IMR-90 (cell line): Measurements from ENCODE around the gene IGFBP7. TPM values are rescaled to one million over a fixed set of nuclear protein-coding genes. Genes with fewer than 3 reads are reported as not detected.

Experiments used
- ATAC-seq: fragments of 200-7000 bp; cut with Tn5 transposase; 2 replicates; pipeline ENCODE4 v1.9.1; 2020; ENCODE audit warnings: low read depth, mild to moderate bottlenecking, moderate library complexity
- BruUV-seq: library from RNA; stranded (reverse); fragments of 400-500 nt; replicated peaks from 2 replicates; lab custom pipeline; 2021; lab: Mats Ljungman, UMichigan
- CTCF ChIA-PET: fragments of 300-600 bp; formaldehyde crosslinking; extraction: SDS; loops from one replicate; lab custom pipeline; 2021; ENCODE audit warnings: antibody characterized with exemption; lab: Yijun Ruan, JAX
- POLR2A ChIA-PET: fragments of 300-600 bp; sonication (Branson Sonifier 250); formaldehyde crosslinking; loops from one replicate; lab custom pipeline; 2022; ENCODE audit warnings: antibody characterized with exemption; ENCODE audit not compliant: unreplicated experiment; lab: Charles Lee
- DNase-seq: peaks from one replicate; pipeline ENCODE4 v3.0.0; 2013
- H2AFZ ChIP-seq: replicated peaks from 2 replicates; pipeline ENCODE3; 2013; ENCODE audit warnings: low read length, mild to moderate bottlenecking; ENCODE audit not compliant: poor library complexity
- H2AK5ac ChIP-seq: 2 replicates; pipeline ENCODE4 v1.6.1; 2013; ENCODE audit warnings: low read depth, low read length, inconsistent platforms
- H2AK9ac ChIP-seq: replicated peaks from 2 replicates; pipeline ENCODE3; 2013; ENCODE audit warnings: mild to moderate bottlenecking, low read depth, low read length, moderate library complexity; ENCODE audit not compliant: poor library complexity
- H2BK120ac ChIP-seq: 2 replicates; pipeline ENCODE4 v1.6.1; 2013; ENCODE audit warnings: low read depth, low read length, inconsistent platforms
- H2BK15ac ChIP-seq: 3 replicates; pipeline ENCODE4 v1.6.1; 2013; ENCODE audit warnings: low read depth, low read length, inconsistent platforms
- H2BK20ac ChIP-seq: 2 replicates; pipeline ENCODE4 v1.6.1; 2013; ENCODE audit warnings: low read depth, mild to moderate bottlenecking, inconsistent platforms, low read length, moderate library complexity
- H2BK5ac ChIP-seq: 2 replicates; pipeline ENCODE4 v1.6.1; 2013; ENCODE audit warnings: mild to moderate bottlenecking, low read depth, low read length, inconsistent platforms; ENCODE audit not compliant: poor library complexity, severe bottlenecking
- H3K14ac ChIP-seq: replicated peaks from 2 replicates; pipeline ENCODE4 v1.6.1; 2013; ENCODE audit warnings: low read depth, low read length, inconsistent platforms
- H3K18ac ChIP-seq: 2 replicates; pipeline ENCODE4 v1.6.1; 2013; ENCODE audit warnings: low read depth, low read length, control low read depth
- H3K23ac ChIP-seq: 2 replicates; pipeline ENCODE4 v1.6.1; 2013; ENCODE audit warnings: low read depth, low read length, inconsistent platforms
- H3K27ac ChIP-seq: 2 replicates; pipeline ENCODE4 v1.5.1; 2013; ENCODE audit warnings: mild to moderate bottlenecking, control low read depth, low read length; ENCODE audit not compliant: insufficient read depth
- H3K27me3 ChIP-seq: 2 replicates; pipeline ENCODE4 v1.6.1; 2013; ENCODE audit warnings: low read length; ENCODE audit not compliant: control insufficient read depth, insufficient read depth
- H3K36me3 ChIP-seq: 2 replicates; pipeline ENCODE4 v1.6.1; 2013; ENCODE audit warnings: low read length, mixed read lengths; ENCODE audit not compliant: control insufficient read depth, insufficient read depth
- H3K4ac ChIP-seq: 2 replicates; pipeline ENCODE4 v1.6.1; 2013; ENCODE audit warnings: low read depth, low read length, inconsistent platforms
- H3K4me1 ChIP-seq: 2 replicates; pipeline ENCODE4 v1.6.1; 2013; ENCODE audit warnings: low read length, mixed read lengths; ENCODE audit not compliant: control insufficient read depth, insufficient read depth
- H3K4me2 ChIP-seq: 2 replicates; pipeline ENCODE4 v1.6.1; 2013; ENCODE audit warnings: low read depth, mild to moderate bottlenecking, control low read depth, low read length, moderate library complexity
- H3K4me3 ChIP-seq: 2 replicates; pipeline ENCODE4 v1.5.1; 2013; ENCODE audit warnings: low read depth, mild to moderate bottlenecking, control low read depth, low read length, moderate library complexity; ENCODE audit not compliant: insufficient read depth
- H3K56ac ChIP-seq: 2 replicates; pipeline ENCODE4 v1.6.1; 2013; ENCODE audit warnings: low read length, inconsistent platforms; ENCODE audit not compliant: insufficient read depth; ENCODE audit errors: extremely low read depth
- H3K79me1 ChIP-seq, 2 experiments: 2 replicates each; pipeline ENCODE4 v1.6.1; 2013; ENCODE audit warnings: low read length in 2 of 2, inconsistent platforms in 1 of 2, low read depth in 1 of 2
- H3K9ac ChIP-seq: 2 replicates; pipeline ENCODE4 v1.6.1; 2013; ENCODE audit warnings: low read depth, low read length, control low read depth
- H3K9me1 ChIP-seq: 2 replicates; pipeline ENCODE4 v1.6.1; 2013; ENCODE audit warnings: low read length, inconsistent platforms; ENCODE audit not compliant: insufficient read depth
- H3K9me3 ChIP-seq: 2 replicates; pipeline ENCODE4 v1.6.1; 2013; ENCODE audit warnings: low read length; ENCODE audit not compliant: control insufficient read depth, insufficient read depth
- H4K20me1 ChIP-seq: 2 replicates; pipeline ENCODE4 v1.6.1; 2013; ENCODE audit warnings: low read length, inconsistent platforms; ENCODE audit not compliant: insufficient read depth
- H4K5ac ChIP-seq: 2 replicates; pipeline ENCODE4 v1.6.1; 2013; ENCODE audit warnings: mild to moderate bottlenecking, low read depth, low read length, control low read depth
- H4K8ac ChIP-seq, 2 experiments: 2 replicates each; pipeline ENCODE4 v1.6.1; 2013; ENCODE audit warnings: low read depth in 2 of 2, low read length in 2 of 2, control low read depth in 1 of 2, inconsistent platforms in 1 of 2
- H4K91ac ChIP-seq: 2 replicates; pipeline ENCODE4 v1.6.1; 2013; ENCODE audit warnings: low read depth, low read length, inconsistent platforms; ENCODE audit not compliant: insufficient read depth
- FOS ChIP-seq: fragments of 150-350 bp; IDR thresholded peaks from 2 replicates; pipeline ENCODE4 v1.6.1; 2016; ENCODE audit warnings: low read depth, low read length
- POLR2A ChIP-seq: IDR thresholded peaks from 2 replicates; pipeline ENCODE4 v1.6.1; 2012; ENCODE audit warnings: mild to moderate bottlenecking, low read depth, low read length
- RAD21 ChIP-seq: IDR thresholded peaks from 2 replicates; pipeline ENCODE4 v1.6.1; 2012; ENCODE audit warnings: low read length, improper control_type of control experiment
- USF2 ChIP-seq: fragments of 150-350 bp; IDR thresholded peaks from 2 replicates; pipeline ENCODE4 v1.6.1; 2017; ENCODE audit warnings: mild to moderate bottlenecking, antibody characterized with exemption, low read length, low read depth
- WGBS, 2 experiments: methylation state at CpG; one replicate each; pipeline versions ENCODE4 v1.1.5 to v1.1.7; 2013; ENCODE audit warnings: missing lambda C conversion rate in 2 of 2; ENCODE audit not compliant: insufficient read length in 1 of 2; ENCODE audit errors: extremely low coverage in 2 of 2; 5-methylcytosine and 5-hydroxymethylcytosine counted together
- dilution Hi-C: fragments of 300-500 bp; cut with HindIII; formaldehyde crosslinking; loops from one replicate; pipeline ENCODE4 v1.14.3; 2018; ENCODE audit warnings: low sequenced_read_pairs; ENCODE audit not compliant: unreplicated experiment
- in situ Hi-C: fragments of 300-500 bp; cut with MboI; formaldehyde crosslinking; loops from 3 replicates; pipeline ENCODE4 v1.14.3; 2019; ENCODE audit warnings: low sequenced_read_pairs, inconsistent platforms, mixed read lengths
- intact Hi-C: fragments of 100-400 bp; cut with micrococcal nuclease; formaldehyde crosslinking; loops from 2 replicates; pipeline ENCODE4 v1.10.0; 2022
- polyA plus RNA-seq, 3 experiments: library from polyadenylated mRNA; depleted of rRNA; stranded (reverse); fragments of >200 nt; gene quantifications; 2 replicates each; pipeline ENCODE4 v1.2.3, GENCODE V29; 2012; ENCODE audit warnings: low replicate concordance in 1 of 3
- total RNA-seq: library from RNA; depleted of rRNA; stranded (reverse); fragments of >200 nt; gene quantifications from 2 replicates; pipeline ENCODE4 v1.2.3, GENCODE V29; 2012
- TF ChIP-seq, protein P1 (sequence below): conservative IDR thresholded peaks from 2 replicates; pipeline ENCODE4 v1.5.1; 2012; ENCODE audit warnings: mild to moderate bottlenecking, low read depth, low read length, improper control_type of control experiment

IGFBP7 gene
- total and polyA plus RNA-seq, 2 of the 4 experiments (the other 2 are of a cell fraction): 33.2 to 267 TPM

DNA sequence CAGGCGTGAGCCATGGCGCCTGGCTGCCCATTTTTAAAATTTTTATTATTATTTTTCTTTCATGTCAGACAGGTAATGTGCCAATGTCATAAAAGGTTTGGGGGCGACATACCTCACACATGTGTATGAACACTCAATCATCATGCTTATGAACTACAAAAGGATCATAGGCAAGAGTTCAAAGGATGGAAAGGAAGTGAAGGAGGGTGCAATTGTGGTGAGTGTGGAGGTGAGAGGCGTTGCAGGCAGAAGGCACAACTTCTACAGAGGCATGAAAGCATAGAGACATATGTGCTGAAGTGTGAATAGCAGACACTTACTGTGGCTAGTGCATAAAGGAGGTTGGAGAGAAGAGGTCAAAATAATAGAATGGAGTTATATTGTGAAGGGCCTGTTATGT lies 4.0 kb downstream of the IGFBP7 start:
- BruUV-seq: no TSS peak
- DNase-seq: no peak
- Histone ChIP-seq H3K4me3 (no peak overlapping the region), H3K9me3 (no peaks in the 10 kb centered on the region), H3K36me3 (no peaks in the 10 kb centered on the region; the same call in 1 of the 2 replicates), H2BK5ac (peak overlapping the region; percentile 31), H4K20me1 (peaks cover 5% of the 10 kb centered on the region; the same call in 1 of the 2 replicates), H3K18ac (peak overlapping the region; percentile 62; the same call in 1 of the 2 replicates), H3K23ac (peak overlapping the region; percentile 40; the same call in 1 of the 2 replicates), H2BK15ac (no peak overlapping the region), H2BK120ac (0 out of 2 replicates have a peak overlapping the region, but pooled peaks have one; percentile 30), H2AFZ (no peak overlapping the region), H3K27ac (no peak overlapping the region), H3K4me2 (no peak overlapping the region; the same call in 1 of the 2 replicates), H3K4ac (peak overlapping the region; percentile 53; the same call in 1 of the 2 replicates), H3K27me3 (no peaks in the 10 kb centered on the region), H3K79me1 (peaks cover 12 to 59% of the 10 kb centered on the region in 2 experiments; a peak in 3 of 4 replicates), H2AK5ac (peak overlapping the region; percentile 91), H2BK20ac (no peak overlapping the region), H3K9ac (no peak overlapping the region), H4K91ac (no peak overlapping the region; the same call in 1 of the 2 replicates), H3K14ac (peak overlapping the region; percentile 65; the same call in 1 of the 2 replicates), H3K56ac (no peak overlapping the region), H4K5ac (no peak overlapping the region), H3K9me1 (peaks cover 7% of the 10 kb centered on the region), H3K4me1 (peaks cover 21% of the 10 kb centered on the region), H2AK9ac (no peak overlapping the region), H4K8ac (peak overlapping the region in 1 of 2 experiments; percentile 35; a peak in 1 of 4 replicates)
- no peak for ATAC-seq
- ChIA-PET POLR2A (interaction anchor here (0.6 kb wide), 1 partner anchor 1934 kb away, joined by 11 read pairs; no protein-coding TSS in a partner anchor), CTCF (interaction anchor here (1.1 kb wide), 1 partner anchor 68 kb away, joined by 5 read pairs; no protein-coding TSS in a partner anchor)
- WGBS, 2 experiments: 100% methylated on average over 1 of the region's 4 CpGs; no CpG with 5 or more reads in 1 of the 2 experiments
- intact Hi-C loops (loop anchor here (5.0 kb wide), 1 partner anchor 84 kb away; no protein-coding TSS in a partner anchor), dilution Hi-C loops (no loop called here), in situ Hi-C loops (no loop called here)
- TF ChIP-seq FOS (no peak), USF2 (no peak), POLR2A (no peak), RAD21 (no peak)
- TF ChIP-seq, protein P1, sequence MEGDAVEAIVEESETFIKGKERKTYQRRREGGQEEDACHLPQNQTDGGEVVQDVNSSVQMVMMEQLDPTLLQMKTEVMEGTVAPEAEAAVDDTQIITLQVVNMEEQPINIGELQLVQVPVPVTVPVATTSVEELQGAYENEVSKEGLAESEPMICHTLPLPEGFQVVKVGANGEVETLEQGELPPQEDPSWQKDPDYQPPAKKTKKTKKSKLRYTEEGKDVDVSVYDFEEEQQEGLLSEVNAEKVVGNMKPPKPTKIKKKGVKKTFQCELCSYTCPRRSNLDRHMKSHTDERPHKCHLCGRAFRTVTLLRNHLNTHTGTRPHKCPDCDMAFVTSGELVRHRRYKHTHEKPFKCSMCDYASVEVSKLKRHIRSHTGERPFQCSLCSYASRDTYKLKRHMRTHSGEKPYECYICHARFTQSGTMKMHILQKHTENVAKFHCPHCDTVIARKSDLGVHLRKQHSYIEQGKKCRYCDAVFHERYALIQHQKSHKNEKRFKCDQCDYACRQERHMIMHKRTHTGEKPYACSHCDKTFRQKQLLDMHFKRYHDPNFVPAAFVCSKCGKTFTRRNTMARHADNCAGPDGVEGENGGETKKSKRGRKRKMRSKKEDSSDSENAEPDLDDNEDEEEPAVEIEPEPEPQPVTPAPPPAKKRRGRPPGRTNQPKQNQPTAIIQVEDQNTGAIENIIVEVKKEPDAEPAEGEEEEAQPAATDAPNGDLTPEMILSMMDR: no peak
